ENCODE results near the gene ATOH8.

DNA sequence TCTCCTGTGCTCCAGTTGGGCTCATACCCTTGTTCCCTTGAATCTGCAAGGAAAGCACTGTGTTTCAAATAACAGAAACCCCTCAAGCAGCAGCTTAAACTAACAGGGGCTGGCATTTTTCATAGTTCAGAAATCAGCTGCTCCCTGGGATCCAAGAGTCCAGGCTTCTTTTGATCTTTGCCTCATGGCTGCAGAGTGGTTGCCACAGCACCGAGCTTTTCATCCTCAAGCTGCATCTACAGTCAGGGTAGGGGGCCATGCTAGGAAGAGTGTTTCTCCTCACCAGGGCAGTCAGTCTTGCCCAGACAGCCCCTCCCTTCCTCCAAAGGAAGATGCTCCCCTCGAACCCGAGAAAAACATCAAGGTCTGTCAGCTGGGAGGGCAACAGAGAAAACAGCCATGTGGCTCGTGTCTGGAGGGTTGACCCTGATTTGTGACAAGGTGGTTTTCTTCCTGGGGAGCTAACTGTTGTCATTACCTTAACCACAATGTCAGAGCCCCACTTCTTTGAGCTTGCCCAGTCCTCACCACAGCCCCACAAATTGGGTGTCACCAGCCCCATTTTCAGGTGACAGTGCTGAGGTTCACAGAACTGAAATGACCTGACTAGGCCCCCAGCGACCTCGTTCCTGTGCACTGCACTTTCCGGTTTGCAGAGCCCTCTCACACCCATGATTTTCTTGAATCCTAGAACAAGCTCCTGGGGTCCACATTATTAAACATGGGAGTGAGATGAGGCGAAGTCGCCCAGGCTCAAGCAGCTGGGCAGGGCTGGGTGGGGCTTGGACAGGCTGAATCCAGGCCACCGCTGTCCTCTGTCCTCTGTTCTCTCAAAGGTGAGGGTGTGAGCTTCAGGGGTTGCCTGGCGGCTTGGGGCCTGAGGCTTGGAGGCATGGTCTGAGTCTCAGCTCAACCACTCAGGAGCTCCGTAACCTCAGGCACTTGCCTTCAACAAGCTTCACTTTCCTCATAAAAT is 21.9 kb downstream of the ATOH8 start:
- TF ChIP-seq, protein P1, sequence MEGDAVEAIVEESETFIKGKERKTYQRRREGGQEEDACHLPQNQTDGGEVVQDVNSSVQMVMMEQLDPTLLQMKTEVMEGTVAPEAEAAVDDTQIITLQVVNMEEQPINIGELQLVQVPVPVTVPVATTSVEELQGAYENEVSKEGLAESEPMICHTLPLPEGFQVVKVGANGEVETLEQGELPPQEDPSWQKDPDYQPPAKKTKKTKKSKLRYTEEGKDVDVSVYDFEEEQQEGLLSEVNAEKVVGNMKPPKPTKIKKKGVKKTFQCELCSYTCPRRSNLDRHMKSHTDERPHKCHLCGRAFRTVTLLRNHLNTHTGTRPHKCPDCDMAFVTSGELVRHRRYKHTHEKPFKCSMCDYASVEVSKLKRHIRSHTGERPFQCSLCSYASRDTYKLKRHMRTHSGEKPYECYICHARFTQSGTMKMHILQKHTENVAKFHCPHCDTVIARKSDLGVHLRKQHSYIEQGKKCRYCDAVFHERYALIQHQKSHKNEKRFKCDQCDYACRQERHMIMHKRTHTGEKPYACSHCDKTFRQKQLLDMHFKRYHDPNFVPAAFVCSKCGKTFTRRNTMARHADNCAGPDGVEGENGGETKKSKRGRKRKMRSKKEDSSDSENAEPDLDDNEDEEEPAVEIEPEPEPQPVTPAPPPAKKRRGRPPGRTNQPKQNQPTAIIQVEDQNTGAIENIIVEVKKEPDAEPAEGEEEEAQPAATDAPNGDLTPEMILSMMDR (IDR thresholded peaks at IDR 0.05), result no peak
- no peak for TF ChIP-seq POLR2A (IDR thresholded peaks at IDR 0.05)
- no peak for TF ChIP-seq EP300 (IDR thresholded peaks at IDR 0.05)
